ENCODE data around the gene SNTG2. TPM values are rescaled to one million over a fixed set of nuclear protein-coding genes. Genes with fewer than 3 reads are reported as not detected.

Gene SNTG2
- total and polyA plus RNA-seq, 2 of the 13 experiments (the other 11 are each of a cell fraction or from before 2014, with no cell fraction given) = not detected

GRCh38 chr2:1134629-1135028 is 184.0 kb downstream of the SNTG2 start:
- Histone ChIP-seq H3K4me3 (replicated peaks in 1 of 3; ENCODE audit: insufficient read depth in 1 of 3, low read depth in 2 of 3, low read length in 3 of 3) (no peak overlapping the region), H3K9ac (ENCODE audit: insufficient read depth, low read depth, low read length) (no peak overlapping the region), H4K20me1 (ENCODE audit: insufficient read depth, low read length) (no peaks in the 10 kb centered on the region), H3K9me3 (ENCODE audit: low read length) (no peaks in the 10 kb centered on the region), H3K4me1 (ENCODE audit: insufficient read depth, low read length) (no peaks in the 10 kb centered on the region), H3K27me3 (ENCODE audit: control insufficient read depth in 1 of 2, insufficient read depth in 2 of 2, low read length in 2 of 2) (0 out of 5 replicates have a peak, but pooled peaks cover 0 to 9% of the 10 kb centered on the region in 2 experiments), H3K36me3 (replicated peaks in 1 of 2; ENCODE audit: control insufficient read depth in 1 of 2, insufficient read depth in 2 of 2, low read length in 2 of 2) (no peaks in the 10 kb centered on the region), H3K4me2 (ENCODE audit: low read depth, low read length) (no peak overlapping the region), H3K79me2 (ENCODE audit: insufficient read depth, low read length) (no peaks in the 10 kb centered on the region), H2AFZ (ENCODE audit: low read length) (no peak overlapping the region), H3K27ac (ENCODE audit: extremely low read length, insufficient read depth, low read length) (no peak overlapping the region)
- BruUV-seq (replicated peaks) = no TSS peak
- no peak for DNase-seq (ENCODE audit: low spot score)
- WGBS (ENCODE audit: low lambda C conversion rate) = 82% methylated on average over 15 of the region's 20 CpGs
- intact Hi-C loops (cut with micrococcal nuclease; ENCODE audit: unreplicated experiment) (no loop called here), in situ Hi-C loops (cut with HindIII; ENCODE audit: extremely low pct_ligation_motif_present, low pct_unique_long_range_greater_than_20kb) (loop anchor here (25.0 kb wide), 2 partner anchors 403 to 422 kb away; no protein-coding TSS in a partner anchor)
- ChIA-PET CTCF (ENCODE audit: low intra/inter-chr PET ratio, low total read pairs) (no interaction called here), POLR2A (no interaction called here)
- ATAC-seq = no peak
- FAIRE-seq = no peak
- TF ChIP-seq ZSCAN21 (CRISPR knock-in tag; IDR thresholded peaks at IDR 0.05; ENCODE audit: borderline replicate concordance) (no peak), ZFP90 (CRISPR knock-in tag; IDR thresholded peaks at IDR 0.05; ENCODE audit: borderline replicate concordance) (no peak), ZNF264 (CRISPR knock-in tag; IDR thresholded peaks at IDR 0.05) (no peak), ZNF776 (CRISPR knock-in tag; IDR thresholded peaks at IDR 0.05) (no peak), ZFP36L2 (CRISPR knock-in tag; IDR thresholded peaks at IDR 0.05) (no peak), DMAP1 (CRISPR knock-in tag; IDR thresholded peaks at IDR 0.05) (no peak), NFYB (CRISPR knock-in tag; IDR thresholded peaks at IDR 0.05) (no peak), SP4 (CRISPR knock-in tag; IDR thresholded peaks at IDR 0.05) (no peak), ZFP37 (CRISPR knock-in tag; IDR thresholded peaks at IDR 0.05; ENCODE audit: borderline replicate concordance) (no peak), CBFB (CRISPR knock-in tag; IDR thresholded peaks at IDR 0.05) (no peak), TOE1 (CRISPR knock-in tag; IDR thresholded peaks at IDR 0.05) (no peak), ZNF430 (CRISPR knock-in tag; IDR thresholded peaks at IDR 0.05) (no peak), ZBTB8A (CRISPR knock-in tag; IDR thresholded peaks at IDR 0.05; ENCODE audit: borderline replicate concordance, low read depth) (no peak), FLYWCH1 (CRISPR knock-in tag; IDR thresholded peaks at IDR 0.05) (no peak), AGO1 (IDR thresholded peaks at IDR 0.05; ENCODE audit: low read depth, low read length, poor library complexity, severe bottlenecking) (no peak), ZNF530 (CRISPR knock-in tag; IDR thresholded peaks at IDR 0.05; ENCODE audit: low read depth) (no peak), AHDC1 (CRISPR knock-in tag; IDR thresholded peaks at IDR 0.05; ENCODE audit: borderline replicate concordance) (no peak), RAD51 (IDR thresholded peaks at IDR 0.05; ENCODE audit: borderline replicate concordance) (no peak)
